HepG2 (cell line): ENCODE measurements around the gene CLRN3. TPM values are rescaled to one million over a fixed set of nuclear protein-coding genes. Genes with fewer than 3 reads are reported as not detected.

Source experiments
- E2F1 ChIP-seq: sonication (generic); formaldehyde crosslinking; IDR thresholded peaks from 2 replicates; pipeline ENCODE4 v1.5.0; 2020; ENCODE audit warnings: missing genetic modification reagents
- EHMT2 ChIP-seq: fragments of 200-600 bp; sonication (generic); IDR thresholded peaks from 2 replicates; pipeline ENCODE4 v1.7.0; 2017; ENCODE audit warnings: antibody characterized with exemption, low read depth, low read length, borderline replicate concordance
- FOXA1 ChIP-seq, 2 experiments: fragments of 450-650 bp in 1 of 2; sonication (generic) in 1 of 2; formaldehyde crosslinking in 1 of 2; IDR thresholded peaks; 2 replicates each; pipeline versions ENCODE4 v1.4.0 to v1.6.1; 2016 to 2020; ENCODE audit warnings: missing genetic modification reagents in 1 of 2
- HNF4A ChIP-seq: sonication (generic); formaldehyde crosslinking; IDR thresholded peaks from 2 replicates; pipeline ENCODE4 v1.4.0; 2020; ENCODE audit warnings: missing genetic modification reagents
- KLF6 ChIP-seq: IDR thresholded peaks from 2 replicates; pipeline ENCODE4 v1.8.0; 2016; ENCODE audit warnings: missing biosample characterization, missing genetic modification reagents
- MIER2 ChIP-seq: IDR thresholded peaks from 2 replicates; pipeline ENCODE4 v1.6.1; 2016; ENCODE audit warnings: missing biosample characterization, missing genetic modification reagents
- MTF1 ChIP-seq: sonication (generic); formaldehyde crosslinking; IDR thresholded peaks from 2 replicates; pipeline ENCODE4 v1.5.0; 2020; ENCODE audit warnings: missing genetic modification reagents
- SAP130 ChIP-seq: IDR thresholded peaks from 2 replicates; pipeline ENCODE4 v1.6.1; 2016; ENCODE audit warnings: low read depth
- SMC3 ChIP-seq: IDR thresholded peaks from 2 replicates; pipeline ENCODE4 v1.6.1; 2011; ENCODE audit warnings: low read length, improper control_type of control experiment
- SP5 ChIP-seq: IDR thresholded peaks from 2 replicates; pipeline ENCODE4 v1.6.1; 2016; ENCODE audit warnings: low read depth, borderline replicate concordance
- XRCC5 ChIP-seq: fragments of 200-400 bp; formaldehyde crosslinking; optimal IDR thresholded peaks from 2 replicates; pipeline ENCODE3; 2017; ENCODE audit warnings: mild to moderate bottlenecking, low read length
- ZBTB4 ChIP-seq: sonication (generic); formaldehyde crosslinking; IDR thresholded peaks from 2 replicates; pipeline ENCODE4 v1.4.0; 2020; ENCODE audit warnings: missing genetic modification reagents, mild to moderate bottlenecking, borderline replicate concordance
- ZNF124 ChIP-seq: sonication (generic); formaldehyde crosslinking; IDR thresholded peaks from 2 replicates; pipeline ENCODE4 v1.4.0; 2020; ENCODE audit warnings: missing genetic modification reagents
- ZNF292 ChIP-seq: sonication (generic); formaldehyde crosslinking; IDR thresholded peaks from 2 replicates; pipeline ENCODE4 v1.8.1; 2022; ENCODE audit warnings: mild to moderate bottlenecking, low read depth, missing genetic modification reagents, borderline replicate concordance
- ZNF382 ChIP-seq: sonication (generic); formaldehyde crosslinking; IDR thresholded peaks from 2 replicates; pipeline ENCODE4 v1.5.0; 2020; ENCODE audit warnings: missing genetic modification reagents, mild to moderate bottlenecking, borderline replicate concordance
- ZNF574 ChIP-seq: sonication (generic); formaldehyde crosslinking; IDR thresholded peaks from 2 replicates; pipeline ENCODE4 v1.4.0; 2020; ENCODE audit warnings: missing genetic modification reagents
- ZNF761 ChIP-seq: sonication (generic); formaldehyde crosslinking; conservative IDR thresholded peaks from 2 replicates; pipeline ENCODE4 v1.4.0; 2020; ENCODE audit warnings: mild to moderate bottlenecking, missing genetic modification reagents
- polyA plus RNA-seq, 8 experiments: library from polyadenylated mRNA; depleted of rRNA in 3 of 8; stranded (reverse) in 7 of 8; unstranded in 1 of 8; fragments of >200 nt; fragmentation: Illumina TruSeq in 4 of 8; extraction: Trizol in 4 of 8; gene quantifications; 2 replicates each; pipeline versions ENCODE4 v1.2.1 to v1.2.3, GENCODE V29; 2011 to 2016; ENCODE audit warnings: low read depth in 4 of 8, missing spikeins in 1 of 8, mixed read lengths in 1 of 8; ENCODE audit not compliant: insufficient read depth in 1 of 8
- total RNA-seq, 5 experiments: library from RNA; depleted of rRNA; stranded (reverse); fragments of >200 nt; fragmentation: Illumina TruSeq; extraction: Trizol; gene quantifications; 2 replicates each; pipeline ENCODE4 v1.2.3, GENCODE V29; 2016; ENCODE audit warnings: low read depth in 1 of 5

Gene CLRN3
- total and polyA plus RNA-seq, 2 of the 13 experiments (the other 11 are each of a cell fraction or from before 2014, with no cell fraction given): not detected

- TF ChIP-seq ZNF574 (CRISPR knock-in tag) (0 out of 2 replicates have a peak, but pooled peaks have one; percentile 16), HNF4A (CRISPR knock-in tag) (peak; percentile 91), KLF6 (no peak), ZNF124 (no peak), ZBTB4 (CRISPR knock-in tag) (no peak), ZNF761 (CRISPR knock-in tag) (no peak), SAP130 (CRISPR knock-in tag) (no peak), SP5 (CRISPR knock-in tag) (no peak), ZNF292 (0 out of 2 replicates have a peak, but pooled peaks have one; percentile 40), SMC3 (no peak), MIER2 (CRISPR knock-in tag) (0 out of 2 replicates have a peak, but pooled peaks have one; percentile 20), MTF1 (no peak), E2F1 (CRISPR knock-in tag) (no peak), ZNF382 (CRISPR knock-in tag) (no peak), FOXA1 (IDR thresholded peaks at IDR 0.05) (no peak), FOXA1 (CRISPR knock-in tag; IDR thresholded peaks at IDR 0.05) (0 out of 2 replicates have a peak, but pooled peaks have one; percentile 25), EHMT2 (peak; percentile 45; the same call in 1 of the 2 replicates), XRCC5 (peak; percentile 29)
Observed at GRCh38 chr10:127881262-127881661, 11.5 kb downstream of the CLRN3 start (continued).
